DMS153 (cell line): Measurements from ENCODE around the gene SLC6A1.

ENCODE experiments used
- DNase-seq: peaks from one replicate; lab custom pipeline; 2025; lab: John Stamatoyannopoulos, UW

SLC6A1 gene

DNA sequence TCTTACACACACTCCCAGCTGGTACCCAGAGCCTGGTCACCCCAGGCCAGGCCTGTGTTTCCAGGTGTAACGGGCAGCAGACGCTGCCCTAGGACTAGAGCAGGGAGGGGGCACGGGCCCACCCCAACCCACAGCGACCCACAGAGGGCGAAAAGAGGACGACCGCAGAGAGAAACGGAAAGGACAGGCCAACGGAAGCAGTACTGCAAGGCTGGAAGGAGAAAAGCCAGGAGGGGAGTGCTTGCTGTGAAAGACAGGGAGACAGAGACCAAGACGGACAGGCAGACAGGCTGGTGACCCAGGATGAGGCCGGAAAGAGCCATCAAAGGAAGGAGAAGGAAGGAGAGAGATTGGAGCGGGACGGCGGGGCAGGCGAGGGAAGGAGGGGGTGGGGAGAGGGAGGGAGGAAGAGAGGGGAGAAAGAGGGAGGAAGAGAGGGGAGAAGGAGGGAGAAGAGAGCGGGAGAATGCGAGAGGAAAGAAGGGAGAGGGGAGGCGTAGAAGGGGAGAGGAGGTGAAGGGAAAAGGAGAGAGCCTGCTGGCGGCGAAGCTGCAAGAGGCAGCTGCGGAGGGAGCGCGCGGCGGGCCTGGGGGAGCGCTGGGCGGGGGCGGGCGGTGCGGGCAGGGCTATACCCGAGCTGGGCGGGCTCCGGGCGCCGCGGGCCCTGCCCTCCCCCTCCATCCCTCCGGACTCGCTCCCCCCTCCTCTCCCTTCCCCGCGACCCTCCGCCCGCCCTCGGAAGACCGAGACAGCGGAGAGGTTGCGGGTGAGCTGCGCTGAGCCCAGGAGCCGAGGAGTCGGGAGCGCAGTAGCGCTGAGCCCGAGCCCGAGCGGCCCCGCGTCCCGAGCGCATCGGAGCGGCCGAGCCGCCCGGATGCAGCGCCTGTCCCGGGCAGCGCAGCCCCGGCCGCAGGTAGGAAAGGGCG is at the start of gene SLC6A1:
SLC6A1 (plus strand) TSS at position 732 of the 926 bp plus-strand sequence. CDS start 24,464 bp downstream, outside the sequence.
- DNase-seq, result no peak

DNA sequence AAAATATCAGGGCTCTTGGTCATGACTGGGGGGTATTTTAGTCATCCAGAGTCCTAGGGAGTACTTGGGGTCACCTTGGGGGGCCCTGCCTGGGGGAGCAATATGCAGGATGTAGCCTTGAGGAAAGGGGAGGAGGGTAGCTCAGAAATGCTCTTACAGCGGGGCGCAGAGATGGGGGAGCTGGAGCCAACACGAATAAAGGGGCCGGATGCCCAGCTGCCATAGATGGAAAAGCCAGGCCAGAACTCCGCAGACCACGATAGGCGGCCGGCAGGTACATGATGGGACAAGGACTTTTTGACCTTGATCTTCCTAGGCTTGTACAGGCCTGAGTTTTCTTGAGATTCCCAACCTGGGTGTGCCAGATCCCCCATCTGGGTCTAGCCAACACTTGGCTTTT is 47.7 kb upstream of the SLC6A1 start:
- no peak for DNase-seq

DNA sequence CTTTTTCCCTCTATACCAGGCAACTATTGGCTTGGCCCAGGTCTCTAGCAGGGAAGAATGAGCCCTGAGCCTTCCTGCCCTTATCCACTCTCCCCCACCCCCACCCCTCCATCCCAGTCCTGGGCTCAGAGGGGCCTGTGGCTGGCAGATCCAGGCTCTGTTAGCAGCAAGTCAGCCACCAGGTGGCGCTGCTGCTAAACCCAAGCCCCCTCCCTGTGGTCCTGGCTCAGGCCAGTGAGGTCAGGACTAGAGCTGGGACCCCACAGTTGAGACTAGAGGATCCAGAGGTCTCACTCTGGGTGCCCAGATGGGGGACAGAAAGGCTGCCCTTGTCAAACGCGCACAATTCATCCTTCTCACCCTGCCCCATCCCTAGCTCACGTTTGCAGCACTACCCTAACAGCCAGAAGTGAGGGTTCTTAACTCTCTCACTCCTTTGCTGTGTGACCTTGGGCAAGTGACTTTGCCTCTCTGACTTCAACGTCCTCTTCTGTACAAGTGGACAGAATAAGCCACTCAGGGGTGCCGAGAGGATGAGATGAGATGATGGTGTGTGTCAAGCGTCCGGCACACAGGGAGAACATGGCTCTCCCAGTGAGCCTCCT is 46.8 kb upstream of the SLC6A1 start:
- no peak for DNase-seq

DNA sequence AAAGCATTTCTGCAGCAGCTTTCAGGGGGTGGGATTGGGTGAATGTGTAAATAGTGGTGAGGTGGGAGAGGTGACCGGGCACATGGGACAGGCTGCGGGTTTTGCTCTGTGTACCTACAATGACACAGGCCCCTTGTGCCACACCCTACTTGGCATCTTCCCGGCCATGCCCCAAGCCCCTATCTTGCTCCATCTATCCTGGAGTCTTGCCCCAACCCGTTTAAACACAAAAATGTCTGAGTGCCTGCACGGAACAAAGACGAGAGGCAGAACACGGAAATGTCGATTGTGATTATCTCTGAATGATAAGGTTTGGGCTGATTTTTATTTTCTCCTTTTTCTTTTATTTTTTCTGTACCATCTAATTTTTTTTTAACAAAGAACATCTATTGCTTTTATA is 46.0 kb upstream of the SLC6A1 start:
- no peak for DNase-seq

DNA sequence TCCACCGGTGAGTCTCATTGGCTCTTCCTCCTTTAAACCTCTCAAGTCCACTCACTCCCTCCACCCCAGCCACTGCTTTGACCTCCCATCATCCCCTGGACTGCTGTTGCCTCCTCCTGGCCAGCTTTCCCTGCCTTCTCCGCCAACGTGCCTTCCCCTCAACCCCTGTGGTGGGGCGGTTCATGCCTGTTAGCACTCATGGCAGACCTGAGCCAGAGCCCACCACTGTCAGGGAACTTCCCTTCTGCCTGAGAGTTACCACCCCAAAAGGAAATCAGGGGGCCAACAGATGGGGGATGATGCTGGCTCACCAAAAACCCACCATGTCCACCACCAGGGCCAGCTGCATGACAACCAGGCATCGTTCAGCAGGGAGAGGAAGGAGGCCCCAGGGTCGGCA is 44.2 kb upstream of the SLC6A1 start:
- DNase-seq, result no peak

DNA sequence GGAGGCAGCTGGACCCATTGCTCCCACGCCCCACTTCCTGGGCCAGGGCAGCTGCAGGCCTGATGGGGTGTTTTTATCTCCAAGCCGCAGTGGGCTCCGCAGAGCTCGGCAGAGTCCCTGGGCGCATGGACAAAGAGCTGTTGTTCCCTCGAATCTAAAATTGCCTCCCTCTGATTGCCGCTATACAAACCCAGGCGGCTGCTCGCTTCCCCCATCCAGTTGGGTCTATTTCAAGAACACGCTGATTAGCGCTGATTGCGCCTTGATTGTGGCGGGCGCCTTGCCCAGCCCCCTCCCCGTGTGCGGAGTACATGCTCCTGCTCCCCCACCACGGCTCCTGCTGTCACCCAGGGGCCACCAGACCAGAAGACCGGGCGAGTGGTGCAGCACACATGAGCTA is 43.4 kb upstream of the SLC6A1 start:
- DNase-seq, result no peak

DNA sequence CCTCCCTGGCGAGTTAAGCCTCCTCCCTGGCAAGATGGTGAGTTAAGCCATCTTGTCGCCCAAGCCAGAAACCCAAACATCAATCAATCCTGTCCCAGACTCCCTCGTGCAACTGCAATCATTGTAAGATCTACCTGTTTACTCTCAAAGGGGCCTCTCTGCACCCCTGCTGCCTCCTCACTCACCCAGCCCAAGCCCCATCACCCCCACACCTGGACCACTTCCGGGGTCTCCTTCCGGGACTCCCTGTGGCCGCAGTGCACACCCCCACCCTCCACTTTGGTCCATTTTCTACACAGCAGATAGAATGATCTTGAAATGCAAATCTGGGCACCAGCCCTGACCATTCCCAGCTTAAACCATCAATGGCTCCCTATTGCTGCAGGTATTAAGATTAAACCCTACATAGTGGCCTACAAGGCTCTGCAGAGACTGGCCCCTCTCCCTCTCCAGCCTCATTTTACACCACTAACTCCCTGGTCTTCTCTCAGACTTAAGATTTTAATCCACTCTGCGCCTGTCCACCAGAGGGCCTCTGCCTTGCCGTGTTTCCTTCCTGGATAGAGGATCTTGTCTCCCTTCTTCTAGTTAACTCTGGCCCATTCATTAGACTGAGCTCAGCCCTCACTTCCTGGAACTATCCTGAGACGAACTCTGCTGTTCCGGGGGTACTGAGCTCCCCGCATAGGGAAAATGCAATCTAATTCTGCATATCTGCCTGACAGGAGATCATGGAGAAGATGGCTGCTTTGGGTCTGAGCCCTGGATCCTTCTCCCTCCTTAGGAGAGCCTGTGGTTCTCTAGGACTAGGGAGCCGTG is 41.9 kb upstream of the SLC6A1 start:
- no peak for DNase-seq

DNA sequence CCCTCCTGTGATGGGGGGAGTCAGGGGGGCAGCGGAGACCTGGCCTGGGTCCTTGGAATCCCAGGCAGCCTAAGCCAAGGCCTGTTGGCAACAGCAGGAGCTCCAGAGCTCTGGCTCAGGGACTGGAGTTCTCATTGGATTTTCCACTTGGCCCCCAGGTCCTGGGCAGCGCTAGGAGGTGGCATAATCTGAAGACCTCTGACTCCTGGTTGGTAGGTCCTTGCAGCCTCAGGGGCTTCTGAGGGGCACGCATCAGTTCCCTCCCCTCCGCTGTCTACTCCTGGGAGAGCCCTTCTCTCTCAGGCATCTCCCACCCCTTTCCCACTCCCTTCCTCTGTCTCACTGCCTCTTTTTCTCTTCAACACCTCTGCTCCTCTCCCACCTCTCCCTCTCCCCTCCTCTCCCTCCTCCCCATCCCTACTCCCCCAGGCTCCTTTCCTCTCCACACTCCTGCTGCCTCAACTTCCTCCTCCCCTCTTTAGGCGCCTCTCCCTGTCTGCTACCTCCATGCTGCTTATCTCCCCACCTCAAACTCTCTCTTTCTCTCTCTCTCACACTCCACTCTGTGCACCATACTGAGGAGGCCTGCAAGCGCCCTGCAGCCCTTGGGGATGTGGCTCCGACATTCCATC is 41.1 kb upstream of the SLC6A1 start:
- DNase-seq, result no peak

DNA sequence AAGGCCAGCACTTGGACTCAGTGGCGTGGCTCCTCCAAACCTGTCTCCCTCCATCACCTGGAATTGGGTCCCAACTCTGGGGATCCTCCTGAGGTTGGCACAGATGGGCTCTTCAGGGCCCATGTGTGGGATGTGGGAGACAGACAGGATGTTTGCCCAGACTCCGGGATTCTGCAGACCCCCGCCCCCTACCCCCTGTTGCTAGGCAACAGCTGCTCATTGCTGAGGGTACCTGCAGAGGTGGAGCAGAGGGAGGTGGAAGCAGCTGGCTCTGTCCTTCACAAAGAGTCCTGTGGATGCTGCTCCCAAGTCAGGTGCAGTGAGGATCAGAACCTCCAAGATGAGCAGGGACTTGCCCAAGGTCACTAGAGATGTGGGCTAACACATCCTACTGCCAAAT is 40.0 kb upstream of the SLC6A1 start:
- no peak for DNase-seq

DNA sequence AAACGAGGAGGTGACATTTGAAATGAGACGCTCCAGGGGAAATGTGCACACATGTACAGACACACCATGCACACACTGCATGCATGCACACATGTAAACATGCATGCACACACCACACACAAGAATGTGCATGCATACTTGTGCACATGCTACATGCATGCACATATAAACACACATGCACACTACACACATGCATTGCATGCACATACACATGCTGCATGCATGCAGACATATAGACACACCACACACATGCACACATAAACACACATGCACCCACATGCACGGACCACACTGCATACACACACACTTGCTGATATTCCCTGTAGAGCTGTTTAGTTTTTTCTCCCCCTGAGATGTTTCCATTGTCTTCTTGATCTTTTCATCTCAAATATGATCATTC is 37.8 kb upstream of the SLC6A1 start:
- no peak for DNase-seq

DNA sequence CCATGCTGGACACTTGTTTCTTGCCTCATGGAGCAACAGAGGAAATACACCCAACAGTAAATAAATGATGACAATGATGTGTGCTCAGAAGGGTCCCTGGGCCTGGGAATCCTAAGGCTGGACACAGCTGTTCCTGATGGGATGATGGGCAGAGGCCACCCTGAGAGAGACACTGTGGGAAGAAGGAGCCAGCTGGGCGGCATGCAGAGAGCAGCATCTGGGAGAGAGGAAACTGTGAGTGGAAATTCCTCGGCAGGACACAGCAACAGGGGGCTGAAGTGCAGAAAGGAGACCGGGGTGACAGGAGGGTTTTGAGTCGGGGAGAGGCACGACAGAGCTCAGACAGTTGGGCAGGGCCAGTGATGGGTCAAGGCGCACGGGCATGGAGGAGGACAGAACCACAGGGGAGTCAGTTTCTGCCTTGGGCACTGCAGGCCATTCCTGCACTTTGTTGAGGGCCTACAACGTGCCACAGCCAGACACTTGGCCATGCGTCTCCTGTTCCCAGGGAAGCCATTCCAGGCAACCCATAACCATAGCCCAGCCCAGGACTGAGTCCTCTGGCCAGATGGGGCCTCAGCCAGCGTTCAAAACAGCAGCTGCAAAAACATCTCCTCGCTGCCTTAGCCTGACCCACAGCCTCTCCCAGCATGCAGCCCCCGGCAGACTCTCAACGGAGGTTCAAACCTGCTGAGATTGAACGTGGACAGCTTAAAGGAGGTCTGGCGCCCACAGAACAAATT is 36.7 kb upstream of the SLC6A1 start:
- DNase-seq, result no peak

DNA sequence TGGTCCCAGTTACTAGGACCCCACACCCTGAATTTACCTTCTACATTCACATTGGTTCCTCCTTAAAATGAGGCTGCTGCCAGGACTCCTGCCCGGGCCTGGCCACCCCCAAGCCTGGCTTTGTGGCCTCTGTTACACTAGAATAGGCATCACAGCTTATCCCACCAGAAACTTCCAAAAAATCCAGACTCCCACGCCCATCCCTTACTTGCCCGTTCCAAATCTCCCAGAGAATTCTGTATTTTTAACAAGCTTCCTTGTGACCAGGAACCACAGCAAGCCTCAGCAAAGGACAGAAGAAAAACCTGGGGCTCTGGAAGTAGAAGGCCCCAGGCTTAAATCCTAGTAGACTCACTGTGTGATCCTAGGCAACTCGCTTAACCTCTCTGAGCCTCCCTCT is 36.0 kb upstream of the SLC6A1 start:
- DNase-seq, result no peak

DNA sequence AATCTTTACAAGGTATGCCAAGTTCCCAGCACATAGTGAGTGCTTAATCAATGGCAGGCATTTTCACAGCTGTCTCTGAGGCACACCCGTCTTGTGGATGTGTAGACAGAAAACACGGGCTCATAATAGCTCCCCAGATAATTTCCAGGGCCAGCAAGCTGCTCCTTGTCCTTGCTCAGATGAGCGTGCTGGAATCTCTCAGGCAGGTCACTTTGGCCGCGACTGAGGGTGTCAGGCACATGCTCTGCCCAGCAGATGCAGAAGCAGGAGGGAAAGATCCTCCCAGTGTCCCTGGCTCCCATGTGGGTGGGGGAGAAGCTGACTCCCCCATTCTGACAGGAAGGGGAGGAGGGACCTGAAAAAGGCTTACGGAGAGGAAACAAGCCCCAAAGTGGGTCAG is 35.6 kb upstream of the SLC6A1 start:
- no peak for DNase-seq

DNA sequence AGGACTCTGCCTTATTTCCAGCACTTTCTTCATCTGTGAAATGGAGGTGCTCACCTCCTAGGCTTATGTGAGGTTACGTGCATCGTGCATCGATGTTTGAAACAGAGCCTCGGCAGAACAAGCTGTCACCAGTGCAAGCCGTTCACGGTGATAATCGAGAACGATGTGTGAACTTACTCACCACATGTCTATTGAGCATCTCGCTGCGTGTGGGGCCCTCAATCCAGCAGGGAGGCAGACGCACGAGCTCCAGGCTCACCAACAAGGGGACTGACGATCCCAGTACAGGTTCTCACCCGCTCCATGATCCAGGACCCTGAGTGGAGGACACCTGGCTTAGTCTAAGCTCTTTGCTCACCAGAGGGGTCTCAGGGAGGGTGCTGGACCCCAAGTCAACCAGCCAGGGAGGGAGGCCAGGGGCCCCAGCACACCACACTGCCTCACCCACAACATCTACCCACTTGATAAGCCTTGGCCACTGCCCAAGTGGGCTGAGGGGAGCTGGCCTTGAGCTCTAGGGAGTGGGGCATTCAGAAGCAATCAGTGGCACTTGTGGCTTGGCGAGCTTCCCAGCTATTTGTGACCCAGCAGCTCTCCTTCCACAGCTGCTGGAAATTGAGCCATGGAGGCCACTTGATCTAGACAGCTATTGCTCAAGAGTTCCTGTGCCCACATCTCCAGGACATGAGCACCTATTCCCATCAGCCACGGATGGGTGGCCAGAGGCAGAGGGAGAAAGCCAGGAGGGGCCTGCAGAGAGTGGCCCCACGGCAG is 34.4 kb upstream of the SLC6A1 start:
- peak; percentile 75 for DNase-seq

DNA sequence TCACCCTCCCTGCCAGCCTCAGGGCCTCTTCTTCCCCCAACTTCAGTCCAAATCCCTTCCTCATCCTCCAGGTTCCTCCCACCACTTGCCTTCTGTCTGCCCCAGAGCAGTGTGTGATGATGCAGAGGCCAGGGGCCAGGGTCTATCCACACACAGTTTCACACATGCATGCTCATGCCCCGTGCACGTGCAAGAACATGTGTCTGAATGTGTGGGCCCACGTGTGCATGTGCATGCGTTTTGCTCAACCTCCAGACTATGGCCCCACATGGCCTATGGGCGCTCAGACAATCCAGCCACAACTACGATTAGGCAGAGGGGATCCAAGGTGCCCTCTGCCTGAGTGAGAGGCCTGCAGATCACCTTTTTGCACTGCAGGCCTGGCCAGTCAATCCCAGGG is 32.3 kb upstream of the SLC6A1 start:
- no peak for DNase-seq

DNA sequence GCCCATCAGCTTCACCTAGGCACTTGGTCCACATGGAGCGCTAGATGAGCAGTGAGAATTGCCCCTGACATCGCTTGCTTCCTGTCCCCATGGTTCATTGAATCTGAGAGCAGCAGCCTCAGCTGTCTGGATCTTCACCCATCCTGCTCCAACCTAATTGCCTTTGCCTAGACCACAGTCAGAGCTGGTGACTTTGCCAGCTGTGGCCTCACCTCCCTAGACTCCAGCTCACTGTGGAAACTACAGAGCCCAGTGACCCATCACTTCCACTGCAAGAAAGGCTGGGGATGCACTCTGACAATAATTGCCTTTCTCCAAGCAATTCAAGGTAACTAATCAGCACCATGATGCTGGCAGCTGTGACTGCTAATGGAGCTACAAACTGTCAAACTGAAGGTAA is 30.6 kb upstream of the SLC6A1 start:
- DNase-seq, result no peak

DNA sequence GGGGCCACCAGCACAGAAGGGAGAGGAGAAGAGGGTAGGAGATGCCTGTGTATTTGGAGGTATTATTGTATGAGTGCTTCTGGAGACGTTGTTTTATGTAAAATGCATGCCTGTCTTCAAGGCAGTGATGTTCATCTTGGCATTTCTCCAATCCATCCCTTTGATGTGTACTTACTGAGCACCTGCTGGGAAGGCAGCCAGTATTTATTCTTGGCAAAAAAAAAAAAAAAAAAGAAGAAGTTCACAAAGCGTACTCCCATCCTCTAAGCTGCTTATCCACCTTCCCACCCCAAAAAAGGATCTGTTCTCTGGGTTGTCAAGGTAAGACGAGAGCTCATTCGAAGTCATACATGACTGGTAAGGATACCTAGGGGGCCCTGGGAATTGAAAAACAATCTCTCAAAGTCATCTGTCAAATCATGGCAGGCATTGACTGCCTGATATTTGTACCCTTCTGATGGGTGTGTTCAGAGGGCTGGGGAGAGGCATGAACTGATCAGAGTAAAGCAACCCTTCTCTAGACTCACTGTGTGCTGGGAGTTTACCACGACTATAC is 30.0 kb upstream of the SLC6A1 start:
- no peak for DNase-seq

DNA sequence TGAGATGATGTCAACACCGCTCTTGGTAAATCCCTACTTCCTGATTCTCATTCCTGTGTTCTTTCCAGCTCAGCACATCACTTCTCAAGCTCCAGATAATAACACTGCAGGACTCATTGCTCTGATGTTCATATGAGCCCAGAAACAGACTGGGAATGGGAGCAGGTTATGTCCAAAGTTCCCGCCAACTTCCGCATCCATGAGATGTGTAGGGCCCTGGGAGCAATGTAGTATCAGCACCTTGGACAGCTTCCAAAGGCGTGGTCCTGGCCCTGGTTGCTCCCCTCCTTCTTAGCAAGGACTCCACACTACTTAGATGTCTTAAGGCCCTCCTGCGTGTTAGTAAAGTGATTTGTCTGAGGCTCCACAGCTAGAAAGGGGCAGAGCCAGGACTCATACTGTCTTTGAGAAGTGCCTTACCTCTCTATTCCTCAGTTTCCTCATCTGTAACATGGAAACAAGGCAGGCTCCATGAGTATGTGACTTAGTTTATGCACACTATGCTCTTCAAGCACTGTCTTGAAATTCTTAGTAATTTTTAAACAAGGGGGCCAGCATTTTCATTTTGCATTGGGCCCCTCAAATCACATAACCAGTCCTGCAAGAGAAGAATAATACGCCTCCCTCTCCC is 27.9 kb upstream of the SLC6A1 start:
- no peak for DNase-seq

DNA sequence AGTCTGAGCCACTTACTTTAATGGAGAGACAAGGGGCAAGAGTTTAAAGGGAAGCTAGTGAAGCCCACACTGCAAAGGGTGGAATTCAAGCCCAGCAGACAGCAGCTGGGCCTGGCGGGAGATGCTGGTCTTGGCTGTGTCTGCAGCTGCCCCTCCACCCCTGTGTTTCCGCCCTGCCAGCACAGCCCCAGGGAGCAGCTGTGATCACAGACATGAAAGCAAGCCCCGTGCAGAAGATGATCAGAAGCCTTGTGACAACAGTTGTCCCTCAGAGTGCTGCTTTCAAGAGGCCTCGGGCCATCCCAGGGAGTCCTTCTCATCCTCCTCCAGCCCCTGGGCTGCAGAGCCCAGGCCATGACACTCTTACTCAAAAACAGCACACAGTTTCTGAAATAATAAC is 24.1 kb upstream of the SLC6A1 start:
- DNase-seq, result no peak
